ENCODE data around the gene PNCK.
A peak's percentile ranks its signal among the peaks of the same experiment; 100 is the strongest.
"Not testable (repeated sequence)": the region's sequence is repeated elsewhere in the genome, so short reads cannot be mapped to it uniquely, and the experiment has no call there.

The PNCK gene

GRCh38 chrX:153688071-153688470 lies 14.5 kb upstream of the PNCK start:
- no peak for FAIRE-seq

GRCh38 chrX:153687121-153688039 lies 13.8 kb upstream of the PNCK start, which contains the start of gene SLC6A8:
Gene SLC6A8, plus strand, starts transcription at chrX:153687926. Its CDS starts 649 bp downstream, at chrX:153688575.
- peak; percentile 15 for DNase-seq (ENCODE audit: extremely low spot score, insufficient read length, low read depth)
- FAIRE-seq, result no peak

More at GRCh38 chrX:153688071-153688470, 14.5 kb upstream of the PNCK start:
- no peak for DNase-seq (ENCODE audit: extremely low spot score, insufficient read length, low read depth)

- DNase-seq (ENCODE audit: extremely low spot score, insufficient read length, low read depth), result no peak
- FAIRE-seq, result no peak
Observed at GRCh38 chrX:153686711-153687110, 13.1 kb upstream of the PNCK start.

GRCh38 chrX:153685751-153686696 lies 12.4 kb upstream of the PNCK start:
- DNase-seq (ENCODE audit: extremely low spot score, insufficient read length, low read depth) (no peak), FAIRE-seq (no peak)

- FAIRE-seq (no peak), DNase-seq (ENCODE audit: extremely low spot score, insufficient read length, low read depth) (no peak)
Observed at GRCh38 chrX:153685156-153685536, 11.5 kb upstream of the PNCK start.

GRCh38 chrX:153684467-153685155 lies 11.0 kb upstream of the PNCK start:
- no peak for FAIRE-seq

GRCh38 chrX:153683486-153683885 lies 9.9 kb upstream of the PNCK start:
- DNase-seq (ENCODE audit: extremely low spot score, insufficient read length, low read depth); FAIRE-seq: not testable (repeated sequence)

More at GRCh38 chrX:153684467-153685155, 11.0 kb upstream of the PNCK start:
- DNase-seq (ENCODE audit: extremely low spot score, insufficient read length, low read depth), result no peak

GRCh38 chrX:153681175-153681574 lies 7.6 kb upstream of the PNCK start:
- no peak for FAIRE-seq
- DNase-seq (ENCODE audit: extremely low spot score, insufficient read length, low read depth), result no peak

GRCh38 chrX:153674219-153674851 lies 722 bp upstream of the PNCK start:
- no peak for FAIRE-seq

GRCh38 chrX:153672531-153673427 lies 834 bp downstream of the PNCK start:
- FAIRE-seq, result no peak
- no peak for DNase-seq (ENCODE audit: extremely low spot score, insufficient read length, low read depth)

More at GRCh38 chrX:153674219-153674851, 722 bp upstream of the PNCK start:
- DNase-seq (ENCODE audit: extremely low spot score, insufficient read length, low read depth), result no peak

GRCh38 chrX:153671589-153672530 lies 1.8 kb downstream of the PNCK start:
- no peak for FAIRE-seq
- no peak for DNase-seq (ENCODE audit: extremely low spot score, insufficient read length, low read depth)

- DNase-seq (ENCODE audit: extremely low spot score, insufficient read length, low read depth), result no peak
- no peak for FAIRE-seq
Observed at GRCh38 chrX:153670748-153671588, 2.6 kb downstream of the PNCK start.

- FAIRE-seq, result no peak
- no peak for DNase-seq (ENCODE audit: extremely low spot score, insufficient read length, low read depth)
Observed at GRCh38 chrX:153669901-153670731, 3.5 kb downstream of the PNCK start.

- DNase-seq (ENCODE audit: extremely low spot score, insufficient read length, low read depth) (peak; percentile 26), FAIRE-seq (no peak)
Observed at GRCh38 chrX:153669174-153669890, 4.3 kb downstream of the PNCK start.

Data from GM18507 (cell line).